Nephron progenitor cell (in vitro differentiated cells): ENCODE data around the gene FERMT2.

Experiments
- DNase-seq: peaks from one replicate; pipeline ENCODE4 v3.0.0; 2021
- H3K27ac Mint-ChIP-seq: 2 replicates; pipeline ENCODE4 v1.8.0; 2021; ENCODE audit warnings: mild to moderate bottlenecking, moderate library complexity, mixed read lengths
- H3K27me3 Mint-ChIP-seq: 2 replicates; pipeline ENCODE4 v1.8.0; 2021; ENCODE audit warnings: mild to moderate bottlenecking, low read depth, mixed read lengths; ENCODE audit not compliant: poor library complexity
- H3K36me3 Mint-ChIP-seq: 2 replicates; pipeline ENCODE4 v1.8.0; 2021; ENCODE audit warnings: low read depth, mixed read lengths
- H3K4me1 Mint-ChIP-seq: 2 replicates; pipeline ENCODE4 v1.8.0; 2021; ENCODE audit warnings: mixed read lengths
- H3K4me3 Mint-ChIP-seq: 2 replicates; pipeline ENCODE4 v1.8.0; 2021; ENCODE audit warnings: mild to moderate bottlenecking, moderate library complexity, mixed read lengths
- H3K9me3 Mint-ChIP-seq: 2 replicates; pipeline ENCODE4 v1.8.0; 2021; ENCODE audit warnings: mild to moderate bottlenecking, moderate library complexity, mixed read lengths
- CTCF ChIP-seq: fragments of 200-600 bp; sonication (generic); IDR thresholded peaks from 2 replicates; pipeline ENCODE4 v1.5.0; 2021; ENCODE audit warnings: antibody characterized with exemption

The FERMT2 gene

GRCh38 chr14:52848626-52849025, 102.2 kb downstream of the FERMT2 start:
- peaks cover 40% of the 10 kb centered on the region for H3K4me1 Mint-ChIP-seq
- peak overlapping the region; percentile 43 for H3K27ac Mint-ChIP-seq
- H3K4me3 Mint-ChIP-seq = no peak overlapping the region
- TF ChIP-seq CTCF = no peak
- peaks cover 7% of the 10 kb centered on the region for H3K9me3 Mint-ChIP-seq
- no peak for DNase-seq
- peaks cover 11% of the 10 kb centered on the region for H3K36me3 Mint-ChIP-seq
- H3K27me3 Mint-ChIP-seq = peaks cover 6% of the 10 kb centered on the region

GRCh38 chr14:52846591-52846990, 104.3 kb downstream of the FERMT2 start:
- no peak for DNase-seq
- peaks cover 30% of the 10 kb centered on the region for H3K4me1 Mint-ChIP-seq
- H3K4me3 Mint-ChIP-seq = no peak overlapping the region
- H3K36me3 Mint-ChIP-seq = peaks cover 4% of the 10 kb centered on the region
- TF ChIP-seq CTCF = no peak
- no peak overlapping the region for H3K27ac Mint-ChIP-seq
- H3K9me3 Mint-ChIP-seq = peaks cover 7% of the 10 kb centered on the region
- H3K27me3 Mint-ChIP-seq = peaks cover 6% of the 10 kb centered on the region

GRCh38 chr14:52845081-52845480, 105.8 kb downstream of the FERMT2 start:
- peaks cover 4% of the 10 kb centered on the region for H3K27me3 Mint-ChIP-seq
- no peak for TF ChIP-seq CTCF
- H3K4me1 Mint-ChIP-seq = peaks cover 35% of the 10 kb centered on the region
- peak overlapping the region; percentile 76 for H3K27ac Mint-ChIP-seq
- no peak for DNase-seq
- H3K9me3 Mint-ChIP-seq = peaks cover 4% of the 10 kb centered on the region
- peaks cover 4% of the 10 kb centered on the region for H3K36me3 Mint-ChIP-seq
- H3K4me3 Mint-ChIP-seq = no peak overlapping the region

GRCh38 chr14:52844262-52845060, 106.4 kb downstream of the FERMT2 start:
- Mint-ChIP-seq H3K27ac (peak overlapping the region; percentile 59), H3K36me3 (peaks cover 4% of the 10 kb centered on the region), H3K9me3 (peaks cover 4% of the 10 kb centered on the region), H3K4me3 (no peak overlapping the region), H3K27me3 (peaks cover 7% of the 10 kb centered on the region), H3K4me1 (peaks cover 35% of the 10 kb centered on the region)
- no peak for TF ChIP-seq CTCF
- DNase-seq = no peak

- peaks cover 19% of the 10 kb centered on the region for H3K4me1 Mint-ChIP-seq
- no peak overlapping the region for H3K27ac Mint-ChIP-seq
- H3K9me3 Mint-ChIP-seq = no peaks in the 10 kb centered on the region
- no peak overlapping the region for H3K4me3 Mint-ChIP-seq
- DNase-seq = no peak
- H3K36me3 Mint-ChIP-seq = peaks cover 4% of the 10 kb centered on the region
- no peak for TF ChIP-seq CTCF
- H3K27me3 Mint-ChIP-seq = peaks cover 7% of the 10 kb centered on the region
Observed at GRCh38 chr14:52840877-52841276, 110.0 kb downstream of the FERMT2 start.

- H3K4me3 Mint-ChIP-seq = no peak overlapping the region
Observed at GRCh38 chr14:52837451-52837850, 113.4 kb downstream of the FERMT2 start.

More at GRCh38 chr14:52837451-52837850, 113.4 kb downstream of the FERMT2 start:
- Mint-ChIP-seq H3K4me1 (peaks cover 26% of the 10 kb centered on the region), H3K9me3 (peaks cover 4% of the 10 kb centered on the region), H3K27me3 (peaks cover 7% of the 10 kb centered on the region), H3K27ac (no peak overlapping the region), H3K36me3 (peaks cover 4% of the 10 kb centered on the region)
- no peak for TF ChIP-seq CTCF
- DNase-seq = no peak
